Peyer's patch (tissue), 4 donors: ENCODE results near the gene FALEC. TPM values are rescaled to one million over a fixed set of nuclear protein-coding genes. Genes with fewer than 3 reads are reported as not detected.

ENCODE experiments used
- DNase-seq, 3 donors: peaks; one replicate each; pipeline ENCODE4 v3.0.0-alpha.2; 2017 to 2019
- H3K27ac ChIP-seq, 4 donors: fragments of 200-600 bp; sonication (generic); one replicate each; pipeline ENCODE4 v1.5.1; 2016 to 2019
- H3K27me3 ChIP-seq, 2 donors: fragments of 200-600 bp; sonication (generic); one replicate each; pipeline ENCODE4 v1.5.1; 2019
- H3K36me3 ChIP-seq, 3 donors: fragments of 200-600 bp; sonication (generic); one replicate each; pipeline ENCODE4 v1.5.1; 2016 to 2019
- H3K4me1 ChIP-seq, 4 donors: fragments of 200-600 bp; sonication (generic); one replicate each; pipeline ENCODE4 v1.5.1; 2016 to 2019
- H3K4me3 ChIP-seq, 4 donors: fragments of 200-600 bp; sonication (generic); 1 replicate in 3 of 4; 2 replicates in 1 of 4; pipeline ENCODE4 v1.5.1; 2016 to 2019; ENCODE audit warnings: mild to moderate bottlenecking in 1 of 4
- H3K9me3 ChIP-seq, 4 donors: fragments of 200-600 bp; sonication (generic); one replicate each; pipeline ENCODE4 v1.5.1; 2016 to 2019; ENCODE audit warnings: mild to moderate bottlenecking in 1 of 4
- POLR2A ChIP-seq, 2 donors: fragments of 450-650 bp; IDR thresholded peaks; one replicate each; pipeline ENCODE4 v1.5.1; 2017; ENCODE audit warnings: antibody characterized with exemption in 2 of 2, mild to moderate bottlenecking in 2 of 2, moderate library complexity in 2 of 2
- total RNA-seq, 4 donors: library from RNA; depleted of rRNA; stranded (reverse); fragments of >200 nt; gene quantifications; one replicate each; pipeline ENCODE4 v1.1.0, GENCODE V29; 2016
- TF ChIP-seq, protein P1 (sequence below), 6 experiments: fragments of 450-650 bp in 4 of 6; fragments of 200-600 bp in 2 of 6; sonication (generic) in 1 of 6; IDR thresholded peaks; one replicate each; pipeline ENCODE4 v1.5.1; 2017 to 2019; ENCODE audit warnings: antibody characterized with exemption in 6 of 6, mild to moderate bottlenecking in 3 of 6, moderate library complexity in 1 of 6

Gene FALEC
- total RNA-seq, result not detected

- Histone ChIP-seq H3K27ac (peak within 1 kb of the TSS; percentile 48 to 86 (median 81)), H3K27me3 (no peaks in the 10 kb centered on the region), H3K9me3 (no peaks in the 10 kb centered on the region), H3K4me3 (peak within 1 kb of the TSS; percentile 53 to 68 (median 62)), H3K36me3 (peaks cover 0 to 5% (median 0%) of the 10 kb centered on the region in 3 donors), H3K4me1 (peaks cover 0 to 7% (median 4%) of the 10 kb centered on the region in 4 donors)
- peak; percentile 91 to 97 (median 96) for DNase-seq
- TF ChIP-seq, protein P1, sequence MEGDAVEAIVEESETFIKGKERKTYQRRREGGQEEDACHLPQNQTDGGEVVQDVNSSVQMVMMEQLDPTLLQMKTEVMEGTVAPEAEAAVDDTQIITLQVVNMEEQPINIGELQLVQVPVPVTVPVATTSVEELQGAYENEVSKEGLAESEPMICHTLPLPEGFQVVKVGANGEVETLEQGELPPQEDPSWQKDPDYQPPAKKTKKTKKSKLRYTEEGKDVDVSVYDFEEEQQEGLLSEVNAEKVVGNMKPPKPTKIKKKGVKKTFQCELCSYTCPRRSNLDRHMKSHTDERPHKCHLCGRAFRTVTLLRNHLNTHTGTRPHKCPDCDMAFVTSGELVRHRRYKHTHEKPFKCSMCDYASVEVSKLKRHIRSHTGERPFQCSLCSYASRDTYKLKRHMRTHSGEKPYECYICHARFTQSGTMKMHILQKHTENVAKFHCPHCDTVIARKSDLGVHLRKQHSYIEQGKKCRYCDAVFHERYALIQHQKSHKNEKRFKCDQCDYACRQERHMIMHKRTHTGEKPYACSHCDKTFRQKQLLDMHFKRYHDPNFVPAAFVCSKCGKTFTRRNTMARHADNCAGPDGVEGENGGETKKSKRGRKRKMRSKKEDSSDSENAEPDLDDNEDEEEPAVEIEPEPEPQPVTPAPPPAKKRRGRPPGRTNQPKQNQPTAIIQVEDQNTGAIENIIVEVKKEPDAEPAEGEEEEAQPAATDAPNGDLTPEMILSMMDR (IDR thresholded peaks at IDR 0.05), result peak in 3 of 6 experiments; percentile 16 to 33 (median 25)
- TF ChIP-seq POLR2A (IDR thresholded peaks at IDR 0.05), result peak; percentile 15 to 23
Observed at GRCh38 chr1:150515328-150516049, at the start of gene FALEC. Gene FALEC, plus strand, starts transcription at chr1:150515752.

GRCh38 chr1:150466964-150467363, 48.6 kb upstream of the FALEC start:
- DNase-seq, result no peak
- no peak overlapping the region for H3K4me3 ChIP-seq
- no peaks in the 10 kb centered on the region for H3K4me1 ChIP-seq
- H3K9me3 ChIP-seq, result no peaks in the 10 kb centered on the region
- no peak overlapping the region for H3K27ac ChIP-seq
- peaks cover 0 to 64% (median 0%) of the 10 kb centered on the region in 3 donors for H3K36me3 ChIP-seq
- no peak for TF ChIP-seq POLR2A (IDR thresholded peaks at IDR 0.05)
- TF ChIP-seq, protein P1 (IDR thresholded peaks at IDR 0.05), result no peak
- H3K27me3 ChIP-seq, result no peaks in the 10 kb centered on the region

GRCh38 chr1:150469291-150469690, 46.3 kb upstream of the FALEC start:
- H3K9me3 ChIP-seq, result no peaks in the 10 kb centered on the region

GRCh38 chr1:150472601-150473200, 42.9 kb upstream of the FALEC start:
- Histone ChIP-seq H3K9me3 (no peaks in the 10 kb centered on the region), H3K27ac (no peak overlapping the region), H3K4me3 (no peak overlapping the region), H3K4me1 (peaks cover 0 to 5% (median 0%) of the 10 kb centered on the region in 4 donors), H3K36me3 (peaks cover 0 to 37% (median 0%) of the 10 kb centered on the region in 3 donors), H3K27me3 (no peaks in the 10 kb centered on the region)
- no peak for DNase-seq
- TF ChIP-seq POLR2A (IDR thresholded peaks at IDR 0.05), result no peak
- TF ChIP-seq, protein P1 (IDR thresholded peaks at IDR 0.05), result no peak

More at GRCh38 chr1:150469291-150469690, 46.3 kb upstream of the FALEC start:
- Histone ChIP-seq H3K27ac (no peak overlapping the region), H3K27me3 (no peaks in the 10 kb centered on the region), H3K36me3 (peaks cover 0 to 69% (median 0%) of the 10 kb centered on the region in 3 donors), H3K4me1 (no peaks in the 10 kb centered on the region), H3K4me3 (no peak overlapping the region)
- DNase-seq, result no peak
- TF ChIP-seq POLR2A (IDR thresholded peaks at IDR 0.05), result no peak
- TF ChIP-seq, protein P1 (IDR thresholded peaks at IDR 0.05), result no peak

GRCh38 chr1:150473659-150474058, 41.9 kb upstream of the FALEC start:
- Histone ChIP-seq H3K4me3 (no peak overlapping the region), H3K9me3 (no peaks in the 10 kb centered on the region), H3K27ac (no peak overlapping the region), H3K27me3 (no peaks in the 10 kb centered on the region), H3K4me1 (peaks cover 0 to 5% (median 0%) of the 10 kb centered on the region in 4 donors), H3K36me3 (peaks cover 0 to 33% (median 0%) of the 10 kb centered on the region in 3 donors)
- no peak for TF ChIP-seq POLR2A (IDR thresholded peaks at IDR 0.05)
- TF ChIP-seq, protein P1 (IDR thresholded peaks at IDR 0.05), result no peak
- no peak for DNase-seq
